ENCODE results near the gene MBD5.

DNA sequence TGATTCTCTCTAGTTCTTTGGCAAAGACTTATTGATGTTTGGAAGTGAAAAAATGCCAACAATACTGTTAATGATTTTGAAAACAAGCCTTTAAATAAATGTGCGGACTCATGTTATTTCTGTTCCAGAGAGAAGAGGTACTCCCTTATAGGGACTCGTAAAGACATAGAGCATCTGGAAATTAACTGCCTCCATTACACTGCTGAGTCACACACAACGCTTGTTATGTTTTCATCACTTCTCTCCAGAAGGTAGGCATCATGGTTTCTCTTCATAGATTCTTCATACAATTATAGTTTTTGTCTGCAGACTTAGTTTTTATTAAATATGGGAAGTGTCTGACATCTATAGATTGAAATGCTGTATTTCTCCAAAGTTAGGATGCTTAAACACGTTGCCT, 321.2 kb downstream of the MBD5 start:
- no peak for TF ChIP-seq POLR2A (IDR thresholded peaks at IDR 0.05)
- TF ChIP-seq, protein P1, sequence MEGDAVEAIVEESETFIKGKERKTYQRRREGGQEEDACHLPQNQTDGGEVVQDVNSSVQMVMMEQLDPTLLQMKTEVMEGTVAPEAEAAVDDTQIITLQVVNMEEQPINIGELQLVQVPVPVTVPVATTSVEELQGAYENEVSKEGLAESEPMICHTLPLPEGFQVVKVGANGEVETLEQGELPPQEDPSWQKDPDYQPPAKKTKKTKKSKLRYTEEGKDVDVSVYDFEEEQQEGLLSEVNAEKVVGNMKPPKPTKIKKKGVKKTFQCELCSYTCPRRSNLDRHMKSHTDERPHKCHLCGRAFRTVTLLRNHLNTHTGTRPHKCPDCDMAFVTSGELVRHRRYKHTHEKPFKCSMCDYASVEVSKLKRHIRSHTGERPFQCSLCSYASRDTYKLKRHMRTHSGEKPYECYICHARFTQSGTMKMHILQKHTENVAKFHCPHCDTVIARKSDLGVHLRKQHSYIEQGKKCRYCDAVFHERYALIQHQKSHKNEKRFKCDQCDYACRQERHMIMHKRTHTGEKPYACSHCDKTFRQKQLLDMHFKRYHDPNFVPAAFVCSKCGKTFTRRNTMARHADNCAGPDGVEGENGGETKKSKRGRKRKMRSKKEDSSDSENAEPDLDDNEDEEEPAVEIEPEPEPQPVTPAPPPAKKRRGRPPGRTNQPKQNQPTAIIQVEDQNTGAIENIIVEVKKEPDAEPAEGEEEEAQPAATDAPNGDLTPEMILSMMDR (IDR thresholded peaks at IDR 0.05), result no peak
